GM15510 (cell line): ENCODE measurements around the gene SEMA3A.

Experiments
- POLR2A ChIP-seq: IDR thresholded peaks from 3 replicates; pipeline ENCODE4 v1.6.1; 2011; ENCODE audit warnings: borderline replicate concordance; ENCODE audit not compliant: insufficient read length; ENCODE audit errors: extremely low read depth

SEMA3A gene

GRCh38 chr7:84108787-84109186, 85.8 kb downstream of the SEMA3A start:
- TF ChIP-seq POLR2A: no peak

GRCh38 chr7:84108119-84108518, 86.5 kb downstream of the SEMA3A start:
- no peak for TF ChIP-seq POLR2A

GRCh38 chr7:84107259-84107658, 87.3 kb downstream of the SEMA3A start:
- no peak for TF ChIP-seq POLR2A

- TF ChIP-seq POLR2A: no peak
Measured at GRCh38 chr7:84106291-84106690, 88.3 kb downstream of the SEMA3A start.

GRCh38 chr7:84105586-84105985, 89.0 kb downstream of the SEMA3A start:
- TF ChIP-seq POLR2A: no peak

GRCh38 chr7:84104826-84105225, 89.8 kb downstream of the SEMA3A start:
- TF ChIP-seq POLR2A: no peak

GRCh38 chr7:84102213-84102612, 92.4 kb downstream of the SEMA3A start:
- no peak for TF ChIP-seq POLR2A

- no peak for TF ChIP-seq POLR2A
Measured at GRCh38 chr7:84100866-84101265, 93.7 kb downstream of the SEMA3A start.

GRCh38 chr7:84095971-84096370, 98.6 kb downstream of the SEMA3A start:
- TF ChIP-seq POLR2A: no peak

- no peak for TF ChIP-seq POLR2A
Measured at GRCh38 chr7:84092207-84092606, 102.4 kb downstream of the SEMA3A start.

- TF ChIP-seq POLR2A: no peak
Measured at GRCh38 chr7:84091318-84091717, 103.3 kb downstream of the SEMA3A start.

GRCh38 chr7:84088802-84089201, 105.8 kb downstream of the SEMA3A start:
- TF ChIP-seq POLR2A: no peak

GRCh38 chr7:84085998-84086397, 108.6 kb downstream of the SEMA3A start:
- TF ChIP-seq POLR2A: no peak

GRCh38 chr7:84085147-84085546, 109.4 kb downstream of the SEMA3A start:
- TF ChIP-seq POLR2A: no peak

- TF ChIP-seq POLR2A: no peak
Measured at GRCh38 chr7:84083846-84084245, 110.7 kb downstream of the SEMA3A start.

- TF ChIP-seq POLR2A: no peak
Measured at GRCh38 chr7:84081973-84082522, 112.5 kb downstream of the SEMA3A start.

GRCh38 chr7:84077336-84077735, 117.3 kb downstream of the SEMA3A start:
- no peak for TF ChIP-seq POLR2A
